ENCODE measurements around the gene GNE.

DNA sequence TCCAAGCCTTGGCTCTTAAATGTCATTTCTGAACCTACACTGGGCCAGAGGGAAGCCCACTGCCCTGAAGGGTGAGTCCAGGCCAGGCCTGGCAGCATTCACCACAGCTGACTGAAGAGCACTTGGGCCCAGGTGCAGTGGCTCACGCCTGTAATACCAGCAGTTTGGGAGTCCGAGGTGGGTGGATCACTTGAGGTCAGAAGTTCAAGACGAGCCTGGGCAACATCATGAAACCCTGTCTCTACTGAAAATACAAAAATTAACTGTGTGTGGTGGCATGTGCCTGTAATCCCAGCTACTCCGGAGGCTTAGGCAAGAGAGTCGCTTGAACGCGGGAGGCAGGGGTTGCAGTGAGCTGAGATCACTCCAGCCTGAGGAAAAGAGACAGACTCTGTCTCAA lies 84.0 kb downstream of the GNE start:
- TF ChIP-seq U2AF1 (optimal IDR thresholded peaks at IDR 0.05; ENCODE audit: low read depth, low read length): no peak
- TF ChIP-seq, protein P1, sequence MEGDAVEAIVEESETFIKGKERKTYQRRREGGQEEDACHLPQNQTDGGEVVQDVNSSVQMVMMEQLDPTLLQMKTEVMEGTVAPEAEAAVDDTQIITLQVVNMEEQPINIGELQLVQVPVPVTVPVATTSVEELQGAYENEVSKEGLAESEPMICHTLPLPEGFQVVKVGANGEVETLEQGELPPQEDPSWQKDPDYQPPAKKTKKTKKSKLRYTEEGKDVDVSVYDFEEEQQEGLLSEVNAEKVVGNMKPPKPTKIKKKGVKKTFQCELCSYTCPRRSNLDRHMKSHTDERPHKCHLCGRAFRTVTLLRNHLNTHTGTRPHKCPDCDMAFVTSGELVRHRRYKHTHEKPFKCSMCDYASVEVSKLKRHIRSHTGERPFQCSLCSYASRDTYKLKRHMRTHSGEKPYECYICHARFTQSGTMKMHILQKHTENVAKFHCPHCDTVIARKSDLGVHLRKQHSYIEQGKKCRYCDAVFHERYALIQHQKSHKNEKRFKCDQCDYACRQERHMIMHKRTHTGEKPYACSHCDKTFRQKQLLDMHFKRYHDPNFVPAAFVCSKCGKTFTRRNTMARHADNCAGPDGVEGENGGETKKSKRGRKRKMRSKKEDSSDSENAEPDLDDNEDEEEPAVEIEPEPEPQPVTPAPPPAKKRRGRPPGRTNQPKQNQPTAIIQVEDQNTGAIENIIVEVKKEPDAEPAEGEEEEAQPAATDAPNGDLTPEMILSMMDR (IDR thresholded peaks at IDR 0.05 in 2 of 3, conservative IDR thresholded peaks at IDR 0.05 in 1 of 3; ENCODE audit: insufficient read depth in 2 of 3, low read depth in 1 of 3, low read length in 3 of 3): no peak
- TF ChIP-seq FOXA1 (IDR thresholded peaks at IDR 0.05; ENCODE audit: borderline replicate concordance): no peak
- TF ChIP-seq, protein P2, sequence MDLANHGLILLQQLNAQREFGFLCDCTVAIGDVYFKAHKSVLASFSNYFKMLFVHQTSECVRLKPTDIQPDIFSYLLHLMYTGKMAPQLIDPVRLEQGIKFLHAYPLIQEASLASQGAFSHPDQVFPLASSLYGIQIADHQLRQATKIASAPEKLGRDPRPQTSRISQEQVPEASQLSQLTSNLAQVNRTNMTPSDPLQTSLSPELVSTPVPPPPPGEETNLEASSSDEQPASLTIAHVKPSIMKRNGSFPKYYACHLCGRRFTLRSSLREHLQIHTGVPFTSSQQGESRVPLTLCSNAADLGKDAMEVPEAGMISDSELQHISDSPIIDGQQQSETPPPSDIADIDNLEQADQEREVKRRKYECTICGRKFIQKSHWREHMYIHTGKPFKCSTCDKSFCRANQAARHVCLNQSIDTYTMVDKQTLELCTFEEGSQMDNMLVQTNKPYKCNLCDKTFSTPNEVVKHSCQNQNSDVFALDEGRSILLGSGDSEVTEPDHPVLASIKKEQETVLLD (IDR thresholded peaks at IDR 0.05): no peak
- TF ChIP-seq POLR2A (conservative IDR thresholded peaks at IDR 0.05): no peak
- TF ChIP-seq MCM5 (IDR thresholded peaks at IDR 0.05; ENCODE audit: low read depth): no peak
- TF ChIP-seq SMARCC2 (IDR thresholded peaks at IDR 0.05; ENCODE audit: low read depth): no peak
- TF ChIP-seq, protein P3, sequence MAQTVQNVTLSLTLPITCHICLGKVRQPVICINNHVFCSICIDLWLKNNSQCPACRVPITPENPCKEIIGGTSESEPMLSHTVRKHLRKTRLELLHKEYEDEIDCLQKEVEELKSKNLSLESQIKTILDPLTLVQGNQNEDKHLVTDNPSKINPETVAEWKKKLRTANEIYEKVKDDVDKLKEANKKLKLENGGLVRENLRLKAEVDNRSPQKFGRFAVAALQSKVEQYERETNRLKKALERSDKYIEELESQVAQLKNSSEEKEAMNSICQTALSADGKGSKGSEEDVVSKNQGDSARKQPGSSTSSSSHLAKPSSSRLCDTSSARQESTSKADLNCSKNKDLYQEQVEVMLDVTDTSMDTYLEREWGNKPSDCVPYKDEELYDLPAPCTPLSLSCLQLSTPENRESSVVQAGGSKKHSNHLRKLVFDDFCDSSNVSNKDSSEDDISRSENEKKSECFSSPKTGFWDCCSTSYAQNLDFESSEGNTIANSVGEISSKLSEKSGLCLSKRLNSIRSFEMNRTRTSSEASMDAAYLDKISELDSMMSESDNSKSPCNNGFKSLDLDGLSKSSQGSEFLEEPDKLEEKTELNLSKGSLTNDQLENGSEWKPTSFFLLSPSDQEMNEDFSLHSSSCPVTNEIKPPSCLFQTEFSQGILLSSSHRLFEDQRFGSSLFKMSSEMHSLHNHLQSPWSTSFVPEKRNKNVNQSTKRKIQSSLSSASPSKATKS (CRISPR knock-in tag; IDR thresholded peaks at IDR 0.05): no peak
- TF ChIP-seq EZH2 (IDR thresholded peaks at IDR 0.05; ENCODE audit: borderline replicate concordance, low read depth, low read length): no peak
- TF ChIP-seq SMC3 (conservative IDR thresholded peaks at IDR 0.05; ENCODE audit: insufficient read depth, low read depth, low read length): no peak
- no peak for TF ChIP-seq RNF2 (IDR thresholded peaks at IDR 0.05)
- TF ChIP-seq, protein P4, sequence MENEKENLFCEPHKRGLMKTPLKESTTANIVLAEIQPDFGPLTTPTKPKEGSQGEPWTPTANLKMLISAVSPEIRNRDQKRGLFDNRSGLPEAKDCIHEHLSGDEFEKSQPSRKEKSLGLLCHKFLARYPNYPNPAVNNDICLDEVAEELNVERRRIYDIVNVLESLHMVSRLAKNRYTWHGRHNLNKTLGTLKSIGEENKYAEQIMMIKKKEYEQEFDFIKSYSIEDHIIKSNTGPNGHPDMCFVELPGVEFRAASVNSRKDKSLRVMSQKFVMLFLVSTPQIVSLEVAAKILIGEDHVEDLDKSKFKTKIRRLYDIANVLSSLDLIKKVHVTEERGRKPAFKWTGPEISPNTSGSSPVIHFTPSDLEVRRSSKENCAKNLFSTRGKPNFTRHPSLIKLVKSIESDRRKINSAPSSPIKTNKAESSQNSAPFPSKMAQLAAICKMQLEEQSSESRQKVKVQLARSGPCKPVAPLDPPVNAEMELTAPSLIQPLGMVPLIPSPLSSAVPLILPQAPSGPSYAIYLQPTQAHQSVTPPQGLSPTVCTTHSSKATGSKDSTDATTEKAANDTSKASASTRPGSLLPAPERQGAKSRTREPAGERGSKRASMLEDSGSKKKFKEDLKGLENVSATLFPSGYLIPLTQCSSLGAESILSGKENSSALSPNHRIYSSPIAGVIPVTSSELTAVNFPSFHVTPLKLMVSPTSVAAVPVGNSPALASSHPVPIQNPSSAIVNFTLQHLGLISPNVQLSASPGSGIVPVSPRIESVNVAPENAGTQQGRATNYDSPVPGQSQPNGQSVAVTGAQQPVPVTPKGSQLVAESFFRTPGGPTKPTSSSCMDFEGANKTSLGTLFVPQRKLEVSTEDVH (IDR thresholded peaks at IDR 0.05; ENCODE audit: low read depth, partially characterized antibody): no peak
- TF ChIP-seq, protein P5, sequence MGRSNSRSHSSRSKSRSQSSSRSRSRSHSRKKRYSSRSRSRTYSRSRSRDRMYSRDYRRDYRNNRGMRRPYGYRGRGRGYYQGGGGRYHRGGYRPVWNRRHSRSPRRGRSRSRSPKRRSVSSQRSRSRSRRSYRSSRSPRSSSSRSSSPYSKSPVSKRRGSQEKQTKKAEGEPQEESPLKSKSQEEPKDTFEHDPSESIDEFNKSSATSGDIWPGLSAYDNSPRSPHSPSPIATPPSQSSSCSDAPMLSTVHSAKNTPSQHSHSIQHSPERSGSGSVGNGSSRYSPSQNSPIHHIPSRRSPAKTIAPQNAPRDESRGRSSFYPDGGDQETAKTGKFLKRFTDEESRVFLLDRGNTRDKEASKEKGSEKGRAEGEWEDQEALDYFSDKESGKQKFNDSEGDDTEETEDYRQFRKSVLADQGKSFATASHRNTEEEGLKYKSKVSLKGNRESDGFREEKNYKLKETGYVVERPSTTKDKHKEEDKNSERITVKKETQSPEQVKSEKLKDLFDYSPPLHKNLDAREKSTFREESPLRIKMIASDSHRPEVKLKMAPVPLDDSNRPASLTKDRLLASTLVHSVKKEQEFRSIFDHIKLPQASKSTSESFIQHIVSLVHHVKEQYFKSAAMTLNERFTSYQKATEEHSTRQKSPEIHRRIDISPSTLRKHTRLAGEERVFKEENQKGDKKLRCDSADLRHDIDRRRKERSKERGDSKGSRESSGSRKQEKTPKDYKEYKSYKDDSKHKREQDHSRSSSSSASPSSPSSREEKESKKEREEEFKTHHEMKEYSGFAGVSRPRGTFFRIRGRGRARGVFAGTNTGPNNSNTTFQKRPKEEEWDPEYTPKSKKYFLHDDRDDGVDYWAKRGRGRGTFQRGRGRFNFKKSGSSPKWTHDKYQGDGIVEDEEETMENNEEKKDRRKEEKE (IDR thresholded peaks at IDR 0.05; ENCODE audit: borderline replicate concordance in 1 of 2, control insufficient read depth in 1 of 2, low read depth in 2 of 2, low read length in 1 of 2): no peak

Data from K562 (cell line).